ENCODE data around the gene GIPC1.

The GIPC1 gene

DNA sequence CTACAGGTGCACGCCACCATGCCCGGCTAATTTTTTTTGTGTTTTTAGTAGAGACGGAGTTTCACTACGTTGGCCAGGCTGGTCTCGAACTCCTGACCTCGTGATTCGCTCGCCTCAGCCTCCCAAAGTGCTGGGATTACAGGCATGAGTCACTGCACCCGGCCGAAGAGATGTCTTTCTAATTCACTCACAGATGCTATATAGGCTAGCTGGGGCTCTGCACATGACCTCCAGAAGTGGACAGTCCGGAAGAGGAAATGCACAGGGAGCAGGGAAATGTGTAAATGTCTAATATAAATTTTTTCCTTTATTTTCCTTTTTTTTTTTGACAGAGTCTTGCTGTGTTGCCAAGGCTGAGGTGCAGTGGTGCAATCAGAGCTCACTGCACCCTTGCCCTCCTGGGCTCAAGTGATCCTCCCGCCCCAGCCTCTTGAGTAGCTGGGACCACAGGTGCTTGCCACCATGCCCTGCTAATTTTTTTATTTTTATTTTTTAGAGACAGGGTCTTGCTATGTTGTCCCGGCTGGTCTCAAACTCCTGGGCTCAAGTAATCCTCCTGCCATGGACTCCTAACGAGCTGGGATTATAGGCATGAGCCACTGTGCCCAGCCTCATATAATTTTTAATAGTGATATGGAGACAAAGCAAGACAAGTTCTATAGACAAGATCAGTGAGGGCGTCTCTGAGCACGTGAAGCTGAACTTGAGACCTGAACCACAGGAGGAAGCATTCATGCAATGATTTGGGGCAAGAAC lies 8.4 kb downstream of the GIPC1 start:
- DNase-seq: no peak

DNA sequence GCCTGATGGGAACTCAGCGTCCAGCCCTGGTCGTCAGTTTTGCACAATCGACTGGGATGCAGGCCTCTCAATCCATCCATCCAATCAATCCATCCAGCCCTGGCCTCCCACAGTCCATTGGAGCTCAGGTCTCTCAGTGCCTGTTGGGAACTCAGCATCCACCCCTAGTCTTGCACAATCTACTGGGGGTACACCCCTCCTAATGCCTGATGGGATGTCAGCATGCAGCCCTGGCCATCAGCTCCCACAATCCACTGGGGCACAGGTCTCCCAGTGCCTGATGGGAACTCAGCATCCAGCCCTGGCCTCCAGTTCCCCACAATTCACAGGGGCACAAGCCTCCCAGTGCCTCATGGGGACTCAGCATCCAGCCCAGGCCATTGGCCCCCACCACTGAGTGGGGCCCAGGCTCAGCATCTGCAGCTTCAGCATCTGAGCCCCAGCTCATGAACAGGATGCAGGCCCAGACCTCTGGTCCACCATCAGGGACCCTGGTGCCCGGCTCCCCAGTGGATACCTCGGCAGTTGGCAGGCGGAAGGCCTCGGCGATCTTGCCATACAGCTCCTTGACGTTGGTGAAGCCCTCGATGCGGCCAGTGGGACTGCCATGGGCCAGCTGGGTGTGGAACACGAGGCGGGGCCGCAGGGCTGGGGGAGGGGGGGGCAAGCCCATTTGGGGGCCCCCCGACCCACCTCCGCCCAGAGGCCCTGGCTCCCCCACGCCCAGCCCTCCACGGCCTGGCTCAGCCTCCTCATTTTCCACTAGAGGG lies 13.6 kb downstream of the GIPC1 start:
- no peak for DNase-seq

DNA sequence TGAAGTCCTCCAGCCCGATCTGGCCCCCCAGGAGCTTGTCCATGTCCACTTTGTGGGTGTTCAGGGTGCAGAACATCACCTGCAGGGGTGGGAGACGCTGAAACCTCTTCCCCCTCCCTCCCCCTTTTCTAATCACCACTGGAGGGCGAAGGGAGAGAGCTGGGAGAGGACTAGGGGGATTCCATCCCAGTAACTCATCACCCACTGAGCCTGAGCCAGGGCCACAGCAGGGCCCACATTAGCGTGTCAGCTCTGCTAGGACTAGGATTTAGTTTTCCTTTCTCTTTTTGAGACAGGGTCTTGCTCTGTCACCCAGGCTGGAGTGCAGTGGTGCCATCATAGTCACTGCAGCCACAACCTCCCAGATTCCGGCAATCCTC lies 15.2 kb downstream of the GIPC1 start:
- no peak for DNase-seq

DNA sequence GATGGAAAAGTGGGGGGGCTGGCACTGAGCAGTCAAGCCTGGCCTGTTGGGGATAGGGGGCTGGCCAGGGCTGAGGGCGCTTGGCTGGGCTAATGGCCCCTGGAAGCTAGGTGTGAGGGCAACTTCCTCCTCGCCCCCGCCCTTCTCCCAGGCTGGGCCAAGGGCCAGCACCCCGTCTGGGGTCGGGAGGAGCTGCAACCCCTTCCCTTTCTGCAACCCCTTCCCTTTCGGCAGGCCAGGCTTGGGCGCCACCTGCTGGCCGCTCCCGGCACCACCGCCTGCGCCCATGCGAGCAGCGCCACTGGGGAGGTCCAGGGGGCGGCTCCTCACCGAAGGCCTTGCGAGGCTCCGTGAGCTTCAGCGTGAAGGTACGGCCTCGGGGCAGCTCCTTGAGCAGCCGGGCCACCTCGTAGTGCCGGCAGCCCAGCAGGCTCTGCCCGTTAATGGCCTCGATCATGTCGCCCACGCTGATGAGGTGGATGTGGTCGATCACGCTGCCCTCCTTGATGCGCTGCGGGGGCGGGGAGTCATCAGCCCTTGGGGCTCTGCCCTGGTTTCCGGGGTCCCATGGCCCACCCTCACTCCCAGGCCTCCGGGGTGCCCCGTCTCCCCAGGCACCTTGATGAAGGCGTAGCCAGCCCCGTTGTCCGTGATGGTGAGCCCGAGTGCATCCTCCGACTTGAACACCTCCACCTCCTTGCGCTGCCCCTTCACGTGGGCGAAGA lies 15.8 kb downstream of the GIPC1 start:
- DNase-seq: peak in 1 of 2 experiments; percentile 40

DNA sequence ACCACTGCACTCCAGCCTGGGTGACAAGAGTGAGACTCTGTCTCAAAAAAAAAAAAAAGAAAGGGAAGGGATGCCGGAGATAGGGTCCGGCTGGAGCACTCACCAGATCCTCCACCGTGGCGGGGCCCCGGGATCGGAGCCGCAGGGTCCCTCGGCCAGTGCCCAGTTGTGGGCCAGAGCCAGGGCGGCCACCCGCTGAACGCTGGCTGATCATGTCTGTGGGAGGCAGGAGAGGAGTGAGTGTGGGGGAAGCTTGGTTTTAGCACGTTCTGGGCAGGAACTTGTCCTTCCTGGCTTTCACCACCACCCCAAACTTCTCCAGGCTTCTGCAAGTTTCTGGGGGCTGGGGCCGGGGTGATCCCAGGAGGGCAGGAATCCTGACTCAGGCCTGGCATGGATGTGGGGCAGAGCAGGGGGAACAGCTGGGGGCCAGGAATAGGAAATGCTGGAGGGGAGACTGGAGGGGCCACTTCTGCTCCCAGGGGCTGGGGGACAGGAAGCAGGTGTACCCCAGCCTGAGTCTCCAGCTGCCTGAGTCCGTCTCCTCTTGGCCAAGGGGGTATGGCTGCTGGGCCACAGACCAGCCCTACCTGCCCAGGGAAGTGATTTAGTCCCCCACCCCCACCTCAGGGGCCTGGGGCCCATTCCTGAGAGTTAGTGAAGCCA lies 16.5 kb downstream of the GIPC1 start:
- no peak for DNase-seq

DNA sequence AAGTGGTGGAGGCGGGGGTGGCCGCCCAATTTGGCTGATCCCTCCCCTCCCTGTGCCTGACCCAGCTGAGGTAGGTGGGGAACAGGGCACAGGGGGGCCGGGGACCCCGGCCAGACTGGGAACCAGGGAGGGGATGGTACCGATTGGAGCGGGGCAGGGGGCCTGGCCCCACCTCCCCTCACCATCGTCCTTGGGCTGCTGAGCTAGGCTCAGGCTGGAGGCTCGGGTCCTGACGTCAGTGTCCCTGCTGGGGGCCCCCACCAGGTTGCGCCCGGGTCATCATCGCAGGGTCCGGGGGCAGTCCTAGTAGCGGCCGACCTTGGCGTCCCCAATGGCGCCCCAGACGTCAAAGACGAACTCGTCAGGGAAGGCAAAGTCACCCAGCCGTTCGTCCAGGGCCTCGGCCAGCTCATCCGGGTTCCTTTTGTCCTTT lies 17.8 kb downstream of the GIPC1 start:
- no peak for DNase-seq

DNA sequence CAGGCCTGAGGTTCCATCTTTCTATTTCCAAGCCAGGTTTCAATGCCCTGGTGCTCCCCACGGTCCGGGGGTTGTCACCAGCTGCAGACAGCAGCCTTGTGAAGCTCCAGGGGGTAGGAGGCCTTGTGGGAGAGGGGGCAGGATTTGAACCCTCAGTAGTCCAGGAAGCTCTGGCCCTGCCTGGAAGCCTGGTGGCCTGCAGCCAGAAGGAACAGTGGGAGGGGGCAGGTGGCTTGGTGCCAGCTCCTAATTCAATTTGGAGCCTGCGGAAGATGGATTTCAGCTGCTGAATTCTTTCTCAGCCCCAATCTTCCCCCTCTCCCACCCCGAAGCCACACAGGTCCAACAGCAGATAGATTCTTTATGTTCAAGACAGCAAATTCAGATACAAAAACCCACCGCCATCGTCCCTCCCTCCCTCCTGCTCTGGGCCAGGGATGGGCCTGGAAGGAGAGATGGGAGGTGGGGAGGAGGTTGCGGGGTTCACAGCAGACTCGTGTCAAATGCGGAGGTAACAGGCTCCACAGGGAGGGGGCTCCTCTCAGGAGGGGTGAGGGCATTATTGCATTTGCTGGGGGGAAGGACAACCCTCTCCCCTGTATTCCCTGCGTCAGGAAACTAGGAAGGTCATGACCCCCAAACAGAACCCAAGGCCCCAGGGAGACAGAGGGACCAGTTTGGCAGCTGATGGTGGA lies 18.4 kb downstream of the GIPC1 start:
- DNase-seq: no peak

DNA sequence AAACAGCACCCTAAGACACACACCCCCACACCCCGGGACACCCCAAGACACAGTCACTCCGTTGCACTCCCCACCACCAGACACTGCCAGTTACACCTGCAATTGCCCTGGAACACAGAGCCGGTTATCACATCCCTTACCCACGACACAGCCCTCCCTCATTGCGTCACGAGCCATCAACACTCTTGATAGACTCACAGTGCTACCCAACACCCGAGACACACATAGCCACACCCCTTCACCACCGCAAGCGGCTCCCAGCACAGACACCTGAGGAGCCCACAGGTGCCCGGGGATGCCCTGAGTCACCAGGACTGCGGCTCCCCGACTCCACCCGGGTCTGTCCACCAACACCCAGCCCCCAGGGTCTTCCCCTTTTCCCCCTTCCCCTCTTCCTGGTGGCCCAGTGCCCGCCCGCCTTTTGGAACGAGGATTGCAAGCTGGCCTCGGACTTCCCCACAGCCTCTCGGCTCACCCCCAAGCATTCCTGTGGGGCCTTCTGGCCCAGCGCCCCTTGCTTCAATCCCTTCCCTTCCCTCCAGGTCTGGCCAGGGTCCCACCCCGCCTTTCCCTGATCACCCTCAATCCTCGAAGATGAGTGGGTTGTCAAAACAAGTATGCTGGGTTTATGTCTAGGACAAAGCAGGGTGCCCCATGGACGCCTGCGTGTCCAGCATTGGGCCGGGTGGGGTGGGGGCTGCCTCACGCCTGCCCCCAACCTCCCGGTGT lies 19.1 kb downstream of the GIPC1 start:
- peak in 1 of 2 experiments; percentile 9 for DNase-seq

DNA sequence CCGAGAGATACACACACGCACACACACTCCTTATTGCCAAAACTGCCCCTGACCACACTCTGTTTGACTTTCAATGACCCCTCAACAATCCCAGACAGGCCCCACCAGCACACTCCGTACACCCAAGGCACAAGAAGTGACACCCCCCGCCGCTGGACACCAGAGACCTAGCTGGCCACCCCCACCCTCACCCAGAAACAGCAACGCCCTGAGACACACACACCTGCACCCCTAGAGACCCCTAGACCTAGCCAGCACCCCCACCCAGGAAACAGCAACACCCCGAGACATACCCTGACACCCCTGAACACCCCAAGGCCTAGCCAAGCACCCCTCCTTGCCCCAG lies 19.6 kb downstream of the GIPC1 start:
- no peak for DNase-seq

DNA sequence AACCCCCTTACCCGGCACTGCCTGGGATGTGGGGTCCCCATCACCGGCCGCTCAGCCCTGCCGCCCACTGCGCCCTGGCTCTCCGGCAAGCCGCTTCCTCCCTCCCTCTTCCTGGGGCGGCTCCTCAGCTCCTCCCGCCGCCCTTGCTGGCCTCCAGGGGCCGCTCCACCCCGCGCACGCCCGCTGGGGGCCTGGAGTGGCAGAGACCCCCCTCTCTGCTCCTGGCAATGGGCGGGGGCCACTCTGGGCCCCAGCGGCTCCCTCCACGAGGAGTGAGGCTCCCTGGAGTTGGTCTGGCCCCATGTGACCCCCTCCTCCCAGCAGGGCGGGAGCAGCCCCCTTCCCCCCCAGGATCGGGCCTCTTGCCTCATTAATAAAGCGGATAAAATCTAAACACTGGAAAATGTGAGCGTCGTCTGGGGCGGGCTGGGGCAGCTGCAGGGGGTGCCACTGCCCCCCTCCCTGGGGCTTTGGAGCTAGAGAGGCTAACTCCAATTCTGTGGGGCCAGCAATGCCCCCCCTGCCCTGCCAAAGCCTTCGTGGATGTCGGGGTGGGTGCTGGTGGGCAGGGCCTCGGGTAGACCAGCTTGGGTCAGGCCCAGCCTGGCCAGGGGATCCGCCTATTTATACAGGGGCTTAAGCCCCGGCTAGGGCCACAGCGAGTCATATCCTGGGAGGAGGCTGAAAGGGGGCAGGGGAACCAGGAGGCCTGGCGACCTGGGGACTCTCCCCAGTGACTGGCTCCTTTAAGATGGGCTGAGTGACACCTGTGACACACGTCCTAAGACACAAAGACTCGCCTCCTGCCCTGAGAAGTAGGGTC lies 20.5 kb downstream of the GIPC1 start, which contains the start of gene PTGER1:
Gene PTGER1 (minus strand): TSS at position 104 of the 823 bp plus-strand sequence. CDS start 1,034 bp downstream, outside the sequence.
- DNase-seq: peak in 1 of 2 experiments; percentile 16

DNA sequence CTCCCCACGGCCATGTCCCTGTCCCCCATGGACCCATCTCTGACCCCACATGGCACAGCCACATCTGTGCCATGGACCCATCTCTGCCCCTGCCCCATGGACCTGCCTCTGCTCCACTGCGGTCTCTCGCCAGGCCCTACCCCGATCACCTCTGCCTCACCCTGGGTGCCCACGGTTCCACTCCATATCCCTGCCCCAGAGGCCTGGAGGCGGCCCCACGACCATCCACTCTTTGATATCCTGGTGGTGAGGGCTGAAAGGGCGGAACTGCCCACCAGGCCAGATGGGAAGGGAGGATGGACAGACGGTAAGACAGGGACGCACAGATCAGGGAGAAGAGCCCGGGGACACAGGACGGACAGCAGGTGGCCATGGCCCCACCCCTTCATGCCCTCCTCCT lies 21.1 kb downstream of the GIPC1 start:
- DNase-seq: no peak

DNA sequence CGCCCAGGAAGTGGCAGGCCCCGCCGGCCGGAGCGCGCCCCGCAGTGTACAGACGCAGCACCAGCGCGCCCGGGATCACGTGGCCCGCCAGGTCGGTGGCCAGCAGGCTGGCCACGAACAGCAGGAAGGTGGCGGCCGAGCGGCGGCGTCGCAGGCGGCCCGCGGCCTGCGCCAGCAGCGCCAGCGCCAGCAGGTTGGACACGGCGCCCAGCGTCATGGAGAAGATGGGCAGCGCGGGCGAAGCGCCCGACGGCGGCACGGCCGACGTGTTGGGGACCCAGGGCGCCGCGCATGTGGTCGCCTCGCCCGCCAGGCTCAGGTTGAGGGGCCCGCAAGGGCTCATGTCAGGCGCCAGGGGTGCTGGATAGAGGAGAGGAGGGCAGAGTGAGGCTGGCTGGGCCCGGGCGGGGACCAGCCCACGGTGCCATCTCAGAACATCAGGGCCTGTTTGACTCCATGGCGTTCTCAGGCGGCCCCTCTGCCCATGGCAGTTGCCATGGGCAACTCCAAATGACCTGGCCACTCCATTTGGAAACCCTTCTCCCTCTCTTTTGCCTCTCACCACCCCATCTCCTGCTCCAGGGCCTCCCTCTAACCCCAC lies 21.8 kb downstream of the GIPC1 start:
- no peak for DNase-seq

DNA sequence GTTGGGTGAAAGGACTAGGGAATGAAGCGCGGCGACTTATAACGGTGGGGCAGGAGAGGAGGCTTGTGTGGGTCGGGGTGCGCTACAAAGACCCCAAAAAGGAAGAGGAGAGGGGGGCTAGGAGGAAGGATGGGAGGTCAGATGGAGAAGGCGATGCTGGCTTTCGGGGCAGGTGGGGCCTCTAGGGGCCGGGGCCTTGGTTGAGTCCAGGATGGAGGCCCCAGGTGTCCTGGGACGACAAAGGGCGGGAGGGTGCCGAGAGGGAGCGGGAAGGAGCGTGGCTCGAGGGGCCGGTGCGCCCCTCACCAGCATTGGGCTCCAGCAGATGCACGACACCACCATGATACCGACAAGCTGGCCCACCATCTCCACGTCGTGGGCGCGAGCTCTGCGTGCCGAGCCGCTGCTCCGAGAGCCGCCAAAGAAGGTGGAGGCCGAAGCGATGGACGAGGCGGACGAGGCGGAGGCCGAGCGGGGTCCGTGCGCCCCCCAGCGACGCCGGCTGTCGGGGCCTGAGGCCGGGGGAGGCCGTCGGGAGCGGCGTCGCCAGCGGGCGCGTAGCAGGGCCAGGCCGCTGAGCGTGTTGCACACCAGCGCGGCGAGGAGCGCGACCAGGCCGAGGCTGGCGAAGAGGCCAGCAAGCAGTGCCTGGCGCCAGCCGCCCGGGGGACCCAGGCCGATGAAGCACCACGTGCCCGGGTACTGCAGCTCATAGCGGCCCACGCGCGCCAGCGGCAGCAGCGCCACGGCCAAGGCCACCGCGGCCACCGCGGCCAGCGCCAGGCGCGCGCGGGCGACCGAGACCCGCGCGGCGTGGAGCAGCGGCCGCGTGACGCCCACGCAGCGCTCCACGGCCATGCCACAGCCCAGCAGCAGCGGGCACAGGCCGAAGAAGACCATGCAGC lies 22.6 kb downstream of the GIPC1 start:
- DNase-seq: peak in 1 of 2 experiments; percentile 32

DNA sequence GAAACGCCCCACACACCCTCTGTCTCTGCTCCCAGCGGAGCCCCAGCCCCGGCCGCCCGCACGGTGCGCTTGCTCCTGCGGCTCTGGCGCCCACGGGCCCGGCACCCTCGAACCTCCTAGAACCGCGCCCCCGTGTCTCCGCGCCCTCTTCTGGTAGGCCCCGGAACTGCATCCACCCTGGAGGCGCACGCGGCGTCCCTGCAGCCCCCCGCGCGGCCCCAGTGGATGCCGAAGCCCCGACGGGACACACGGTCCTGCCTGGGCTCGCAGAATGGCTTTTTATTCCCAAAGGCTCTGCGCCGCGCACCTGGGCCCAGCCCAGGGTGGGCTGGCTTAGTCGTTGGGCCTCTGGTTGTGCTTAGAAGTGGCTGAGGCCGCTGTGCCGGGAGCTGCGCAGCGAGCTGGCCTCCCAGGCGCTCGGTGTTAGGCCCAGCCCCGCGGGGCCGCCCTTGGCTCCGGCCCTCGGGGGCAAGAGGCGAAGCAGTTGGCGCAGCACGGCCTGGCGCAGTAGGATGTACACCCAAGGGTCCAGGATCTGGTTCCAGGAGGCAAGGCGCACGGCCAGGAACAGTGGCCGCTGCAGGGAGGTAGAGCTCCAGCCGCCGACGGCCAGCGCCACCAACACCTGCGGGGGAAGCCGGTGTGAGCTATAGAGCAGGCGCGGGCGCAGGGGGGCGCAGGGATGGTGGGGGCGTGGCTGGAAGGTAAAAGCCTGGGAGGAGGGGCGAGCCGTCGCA lies 23.6 kb downstream of the GIPC1 start:
- peak in 1 of 2 experiments; percentile 65 for DNase-seq

DNA sequence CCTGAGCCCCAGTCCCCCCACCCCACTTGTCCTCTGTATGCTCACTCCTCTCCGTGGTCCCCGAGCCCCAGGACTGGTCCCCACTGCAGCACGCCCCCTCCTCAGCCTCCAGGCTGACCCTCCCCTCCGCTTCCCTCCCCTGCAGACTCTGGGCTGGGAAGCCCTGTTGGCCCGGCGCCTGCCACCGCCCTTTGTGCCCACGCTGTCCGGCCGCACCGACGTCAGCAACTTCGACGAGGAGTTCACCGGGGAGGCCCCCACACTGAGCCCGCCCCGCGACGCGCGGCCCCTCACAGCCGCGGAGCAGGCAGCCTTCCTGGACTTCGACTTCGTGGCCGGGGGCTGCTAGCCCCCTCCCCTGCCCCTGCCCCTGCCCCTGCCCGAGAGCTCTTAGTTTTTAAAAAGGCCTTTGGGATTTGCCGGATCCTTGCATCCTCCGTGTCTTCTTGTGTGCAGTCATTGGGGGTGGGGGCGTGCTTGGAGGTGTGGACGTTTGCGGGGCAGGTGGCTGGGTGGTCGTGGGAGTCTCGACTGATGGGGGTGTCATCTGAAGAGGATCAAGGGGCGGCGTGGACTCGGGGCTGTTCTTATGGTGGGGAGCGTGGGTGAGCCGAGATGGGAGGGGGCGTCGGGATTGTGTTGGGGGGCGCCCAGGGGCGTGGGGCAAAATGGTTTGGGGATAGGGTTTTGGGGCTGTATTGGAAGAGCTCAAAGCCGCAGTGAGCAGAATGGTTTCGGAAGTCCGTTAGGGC lies 24.3 kb downstream of the GIPC1 start:
- no peak for DNase-seq

DNA sequence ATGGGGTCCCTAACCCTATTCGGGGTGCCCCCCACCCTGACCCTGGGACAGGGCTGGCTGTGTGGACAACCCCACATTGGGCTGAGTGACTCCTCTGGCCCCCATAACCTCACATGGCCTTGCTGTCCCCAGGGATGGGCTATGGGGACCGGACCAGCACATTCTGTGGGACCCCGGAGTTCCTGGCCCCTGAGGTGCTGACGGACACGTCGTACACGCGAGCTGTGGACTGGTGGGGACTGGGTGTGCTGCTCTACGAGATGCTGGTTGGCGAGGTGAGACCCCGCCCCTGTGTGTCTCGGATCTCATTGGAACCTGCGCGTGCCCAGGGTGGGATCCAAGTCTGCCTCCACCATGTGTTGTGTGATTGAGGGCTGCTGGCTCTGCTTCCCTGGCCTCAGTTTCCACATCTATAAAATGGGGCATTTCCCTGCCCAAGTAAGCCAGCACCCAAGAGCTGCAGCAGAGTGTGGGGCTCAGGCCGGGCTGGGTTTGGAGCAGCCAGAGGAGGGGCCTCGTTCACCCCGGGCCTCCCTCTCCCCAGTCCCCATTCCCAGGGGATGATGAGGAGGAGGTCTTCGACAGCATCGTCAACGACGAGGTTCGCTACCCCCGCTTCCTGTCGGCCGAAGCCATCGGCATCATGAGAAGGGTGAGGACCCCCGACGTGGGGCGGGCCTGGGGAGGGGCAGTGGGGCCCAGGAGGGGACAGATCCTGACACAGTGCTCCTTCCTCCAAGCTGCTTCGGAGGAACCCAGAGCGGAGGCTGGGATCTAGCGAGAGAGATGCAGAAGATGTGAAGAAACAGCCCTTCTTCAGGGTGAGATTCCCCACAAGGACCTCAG lies 25.7 kb downstream of the GIPC1 start:
- no peak for DNase-seq

DNA sequence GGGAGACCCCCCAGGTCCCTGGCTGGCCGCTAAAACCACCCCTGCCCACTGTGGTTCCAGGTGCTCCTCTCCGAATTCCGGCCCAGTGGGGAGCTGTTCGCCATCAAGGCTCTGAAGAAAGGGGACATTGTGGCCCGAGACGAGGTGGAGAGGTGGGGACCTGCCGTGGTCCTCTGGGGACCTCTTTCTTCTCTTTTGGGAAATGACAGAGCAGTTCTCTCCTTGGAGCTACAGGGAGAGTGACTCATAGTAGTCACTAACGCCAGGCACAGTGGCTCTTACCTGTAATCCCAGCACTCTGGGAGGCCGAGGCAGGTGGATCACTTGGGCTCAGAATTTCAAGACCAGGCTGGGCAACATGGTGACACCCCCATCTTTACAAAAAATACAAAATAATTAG lies 28.1 kb downstream of the GIPC1 start:
- DNase-seq: no peak
